Lung (tissue), 12 donors: ENCODE measurements around the gene PIEZO1. TPM values are rescaled to one million over a fixed set of nuclear protein-coding genes. Genes with fewer than 3 reads are reported as not detected.

Experiments
- ATAC-seq: fragments of 200-7000 bp; cut with Tn5 transposase; one replicate; pipeline ENCODE4 v1.9.1; 2020; ENCODE audit warnings: moderate number of reproducible peaks; ENCODE audit not compliant: insufficient read depth, low FRiP score
- DNase-seq, 3 donors: peaks; one replicate each; pipeline ENCODE4 v3.0.0-alpha.2; 2013 to 2017
- H3K27ac ChIP-seq, 2 donors: one replicate each; pipeline ENCODE4 v1.5.1; 2013; ENCODE audit warnings: mild to moderate bottlenecking in 2 of 2, moderate library complexity in 2 of 2, control low read depth in 1 of 2, inconsistent platforms in 1 of 2, low read depth in 1 of 2, low read length in 1 of 2
- H3K27me3 ChIP-seq, 3 donors: one replicate each; pipeline ENCODE4 v1.5.1; 2013; ENCODE audit warnings: low read length in 2 of 3; ENCODE audit not compliant: control insufficient read depth in 3 of 3, insufficient read depth in 3 of 3
- H3K36me3 ChIP-seq, 4 donors: one replicate each; pipeline ENCODE4 v1.5.1; 2013; ENCODE audit warnings: low read length in 4 of 4, mild to moderate bottlenecking in 1 of 4, moderate library complexity in 1 of 4; ENCODE audit not compliant: control insufficient read depth in 4 of 4, insufficient read depth in 4 of 4
- H3K4me1 ChIP-seq, 5 donors: one replicate each; pipeline ENCODE4 v1.5.1; 2013; ENCODE audit warnings: low read length in 5 of 5, mild to moderate bottlenecking in 2 of 5, moderate library complexity in 1 of 5; ENCODE audit not compliant: control insufficient read depth in 5 of 5, insufficient read depth in 5 of 5
- H3K4me3 ChIP-seq: one replicate; pipeline ENCODE4 v1.5.1; 2013; ENCODE audit warnings: mild to moderate bottlenecking, control low read depth, moderate library complexity
- H3K9ac ChIP-seq, 2 donors: one replicate each; pipeline ENCODE4 v1.5.1; 2013; ENCODE audit warnings: low read length in 2 of 2, control low read depth in 1 of 2; ENCODE audit not compliant: insufficient read depth in 1 of 2
- H3K9me3 ChIP-seq, 4 donors: one replicate each; pipeline ENCODE4 v1.5.1; 2013; ENCODE audit warnings: low read length in 3 of 4, mild to moderate bottlenecking in 1 of 4, moderate library complexity in 1 of 4; ENCODE audit not compliant: control insufficient read depth in 4 of 4, insufficient read depth in 3 of 4
- CTCF ChIP-seq: IDR thresholded peaks from 2 replicates; pipeline ENCODE4 v1.5.1; 2012; ENCODE audit warnings: mild to moderate bottlenecking; ENCODE audit errors: control extremely low read depth, extremely low read depth
- whole genome bisulfite sequencing, 2 donors: extraction: QIAGEN DNeasy Blood & Tissue Kit; methylation state at CpG; one replicate each; pipeline ENCODE4 v1.1.7; 2013; 5-methylcytosine and 5-hydroxymethylcytosine counted together
- polyA plus RNA-seq, 2 donors: library from polyadenylated mRNA; stranded (reverse); fragments of 200-250 nt; gene quantifications; one replicate each; pipeline ENCODE4 v1.2.1, GENCODE V29; 2013
- total RNA-seq, 2 donors: library from RNA; depleted of rRNA in 1 of 2; stranded (reverse); fragments of >200 nt in 1 of 2; gene quantifications; one replicate each; pipeline ENCODE4 v1.2.1, GENCODE V29; 2014 to 2021
- donor health status: control.
- donor health status: control.
- donor health status: Bipolar disorder and iron deficiency.
- donor health status: healthy.
- donor health status: DM: yes; HTN: yes; CAD: no.

PIEZO1 gene
- total and polyA plus RNA-seq, 4 donors, result 113 to 207 (median 190) TPM

- Histone ChIP-seq H3K4me3 (no peak overlapping the region), H3K9ac (no peak overlapping the region), H3K9me3 (no peaks in the 10 kb centered on the region), H3K36me3 (peaks cover 0 to 41% (median 3%) of the 10 kb centered on the region in 4 donors), H3K27me3 (no peaks in the 10 kb centered on the region), H3K4me1 (peaks cover 0 to 1% (median 0%) of the 10 kb centered on the region in 5 donors), H3K27ac (no peak overlapping the region)
- ATAC-seq (no peak), DNase-seq (no peak)
- WGBS, 2 donors, result 80 to 85% methylated on average over 15 of the region's 15 CpGs
- TF ChIP-seq CTCF, result no peak
These were observed 89.8 kb downstream of the PIEZO1 start for GRCh38 chr16:88695218-88695617.

GRCh38 chr16:88694221-88695087, 90.6 kb downstream of the PIEZO1 start:
- 87 to 96% methylated on average over 37 of the region's 37 CpGs for WGBS, 2 donors
- no peak overlapping the region for H3K9ac ChIP-seq

GRCh38 chr16:88693420-88694177, 91.4 kb downstream of the PIEZO1 start:
- WGBS, 2 donors, result 91 to 92% methylated on average over 39 of the region's 39 CpGs
- no peaks in the 10 kb centered on the region for H3K4me1 ChIP-seq
- no peak overlapping the region for H3K9ac ChIP-seq
- no peak overlapping the region for H3K27ac ChIP-seq
- peaks cover 0 to 8% (median 2%) of the 10 kb centered on the region in 3 donors for H3K27me3 ChIP-seq
- no peak for TF ChIP-seq CTCF
- DNase-seq, result no peak
- no peaks in the 10 kb centered on the region for H3K9me3 ChIP-seq
- H3K36me3 ChIP-seq, result peaks cover 0 to 25% (median 0%) of the 10 kb centered on the region in 4 donors
- H3K4me3 ChIP-seq, result no peak overlapping the region
- ATAC-seq, result no peak

More at GRCh38 chr16:88694221-88695087, 90.6 kb downstream of the PIEZO1 start:
- H3K27me3 ChIP-seq, result peaks cover 0 to 1% (median 0%) of the 10 kb centered on the region in 3 donors
- ATAC-seq (no peak), DNase-seq (no peak)
- H3K36me3 ChIP-seq, result peaks cover 0 to 34% (median 0%) of the 10 kb centered on the region in 4 donors
- H3K27ac ChIP-seq, result no peak overlapping the region
- TF ChIP-seq CTCF, result no peak
- H3K9me3 ChIP-seq, result no peaks in the 10 kb centered on the region
- H3K4me1 ChIP-seq, result no peaks in the 10 kb centered on the region
- H3K4me3 ChIP-seq, result no peak overlapping the region
